GM12878 (cell line): ENCODE results near the gene CD82. TPM values are rescaled to one million over a fixed set of nuclear protein-coding genes. Genes with fewer than 3 reads are reported as not detected.

ENCODE experiments used
- CHD1 ChIP-seq: IDR thresholded peaks from 2 replicates; pipeline ENCODE4 v1.6.1; 2012; ENCODE audit warnings: low read depth, low read length, improper control_type of control experiment
- CHD4 ChIP-seq: fragments of 200-600 bp; sonication (generic); IDR thresholded peaks from 2 replicates; pipeline ENCODE4 v1.6.1; 2016; ENCODE audit warnings: mild to moderate bottlenecking
- CREB1 ChIP-seq: IDR thresholded peaks from 2 replicates; pipeline ENCODE4 v1.6.1; 2012; ENCODE audit warnings: low read depth, mild to moderate bottlenecking, inconsistent platforms
- NRF1 ChIP-seq: conservative IDR thresholded peaks from 2 replicates; pipeline ENCODE4 v1.6.1; 2011; ENCODE audit warnings: mild to moderate bottlenecking, low read depth, low read length, improper control_type of control experiment
- RB1 ChIP-seq: fragments of 450-650 bp; formaldehyde crosslinking; IDR thresholded peaks from 2 replicates; pipeline ENCODE4 v1.6.1; 2017; ENCODE audit warnings: mild to moderate bottlenecking, borderline replicate concordance
- TARDBP ChIP-seq: IDR thresholded peaks from 2 replicates; pipeline ENCODE4 v1.6.1; 2016; ENCODE audit warnings: borderline replicate concordance
- TBL1XR1 ChIP-seq: IDR thresholded peaks from 2 replicates; pipeline ENCODE4 v1.6.1; 2012; ENCODE audit warnings: low read depth, low read length, improper control_type of control experiment
- ZZZ3 ChIP-seq: IDR thresholded peaks from 2 replicates; pipeline ENCODE4 v1.6.1; 2011; ENCODE audit warnings: low read depth; ENCODE audit not compliant: control insufficient read depth, insufficient read length
- polyA plus RNA-seq, 11 experiments: library from polyadenylated mRNA; depleted of rRNA in 4 of 11; unstranded in 6 of 11; stranded (reverse) in 5 of 11; fragments of >200 nt; fragmentation: Nextera tagmentation in 4 of 11; fragmentation: Illumina TruSeq in 1 of 11; extraction: Ambion mirVana in 4 of 11; extraction: Trizol in 1 of 11; gene quantifications; 1 replicate in 1 of 11; 2 replicates in 10 of 11; pipeline versions ENCODE4 v1.2.1 to v1.2.3, GENCODE V29; 2011 to 2016; ENCODE audit warnings: inconsistent platforms in 2 of 11, missing spikeins in 2 of 11, low read depth in 1 of 11
- total RNA-seq, 4 experiments: library from RNA; depleted of rRNA in 3 of 4; stranded (reverse); fragments of >200 nt in 3 of 4; fragmentation: Illumina TruSeq in 1 of 4; extraction: Trizol in 1 of 4; gene quantifications; 2 replicates each; pipeline versions ENCODE4 v1.2.1 to v1.2.3, GENCODE V29; 2013 to 2021
- TF ChIP-seq, protein P1 (sequence below): fragments of 450-650 bp; IDR thresholded peaks from 2 replicates; pipeline ENCODE4 v1.6.1; 2017; ENCODE audit warnings: mild to moderate bottlenecking, moderate library complexity
- TF ChIP-seq, protein P2 (sequence below): IDR thresholded peaks from 2 replicates; pipeline ENCODE4 v1.6.1; 2012; ENCODE audit warnings: low read length, inconsistent platforms
- TF ChIP-seq, protein P3 (sequence below): fragments of 450-650 bp; IDR thresholded peaks from 2 replicates; pipeline ENCODE4 v1.6.1; 2018; ENCODE audit warnings: mild to moderate bottlenecking, low read depth, moderate library complexity; ENCODE audit not compliant: partially characterized antibody
- TF ChIP-seq, protein P4 (sequence below): fragments of 450-650 bp; formaldehyde crosslinking; IDR thresholded peaks from 2 replicates; pipeline ENCODE4 v1.5.0; 2022; ENCODE audit warnings: mild to moderate bottlenecking, missing genetic modification characterization
- TF ChIP-seq, protein P5 (sequence below): fragments of 450-650 bp; IDR thresholded peaks from 2 replicates; pipeline ENCODE4 v1.6.1; 2017; ENCODE audit warnings: borderline replicate concordance
- TF ChIP-seq, protein P6 (sequence below): IDR thresholded peaks from 2 replicates; pipeline ENCODE4 v1.6.1; 2011; ENCODE audit warnings: low read depth, mild to moderate bottlenecking, low read length, moderate library complexity, borderline replicate concordance; ENCODE audit errors: extremely low read depth

CD82 gene
- total and polyA plus RNA-seq, 10 of the 15 experiments (the other 5 are each of a cell fraction or from before 2014, with no cell fraction given): 5.2 to 180 (median 84.7) TPM

DNA sequence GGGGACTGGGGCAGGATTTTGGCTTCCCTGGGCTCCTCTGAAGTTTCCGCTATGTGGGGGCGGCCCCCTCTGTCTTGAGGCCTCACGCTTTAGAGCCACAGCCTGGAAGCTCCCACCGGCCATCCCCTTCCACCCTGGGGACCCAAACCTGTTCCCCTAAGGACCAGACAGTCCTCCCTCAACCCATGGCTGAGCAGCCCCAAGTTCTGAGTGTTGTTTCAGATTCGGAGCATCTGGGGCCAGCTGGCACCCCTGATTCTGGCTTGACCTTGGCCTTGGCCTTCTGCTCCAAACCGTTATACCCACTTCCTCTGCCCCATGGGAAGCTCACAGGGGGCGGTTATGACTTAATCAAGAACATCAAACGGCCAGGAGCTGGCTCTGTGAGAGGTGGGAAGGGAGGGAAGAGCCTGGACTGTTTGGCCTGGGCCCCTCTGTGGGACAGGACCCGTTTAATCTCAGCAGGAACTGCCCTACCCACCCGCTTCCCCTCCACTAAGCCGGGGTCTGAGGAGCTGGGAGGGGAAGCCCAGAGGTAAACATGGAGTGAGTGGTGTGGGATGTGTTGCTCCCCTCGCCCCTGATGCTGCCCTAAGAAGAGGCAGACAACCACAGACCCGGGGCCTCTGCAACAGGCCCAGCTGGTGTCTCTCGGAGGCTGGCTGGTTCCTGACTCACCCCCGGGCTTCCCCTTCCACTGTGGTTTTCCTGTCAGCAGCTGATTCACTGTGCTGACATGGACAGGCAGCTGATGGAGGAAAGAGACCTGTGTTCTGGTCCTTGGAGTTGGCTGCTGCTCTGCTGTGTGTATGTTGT lies 3.4 kb downstream of the CD82 start (continued):
- TF ChIP-seq, protein P1, sequence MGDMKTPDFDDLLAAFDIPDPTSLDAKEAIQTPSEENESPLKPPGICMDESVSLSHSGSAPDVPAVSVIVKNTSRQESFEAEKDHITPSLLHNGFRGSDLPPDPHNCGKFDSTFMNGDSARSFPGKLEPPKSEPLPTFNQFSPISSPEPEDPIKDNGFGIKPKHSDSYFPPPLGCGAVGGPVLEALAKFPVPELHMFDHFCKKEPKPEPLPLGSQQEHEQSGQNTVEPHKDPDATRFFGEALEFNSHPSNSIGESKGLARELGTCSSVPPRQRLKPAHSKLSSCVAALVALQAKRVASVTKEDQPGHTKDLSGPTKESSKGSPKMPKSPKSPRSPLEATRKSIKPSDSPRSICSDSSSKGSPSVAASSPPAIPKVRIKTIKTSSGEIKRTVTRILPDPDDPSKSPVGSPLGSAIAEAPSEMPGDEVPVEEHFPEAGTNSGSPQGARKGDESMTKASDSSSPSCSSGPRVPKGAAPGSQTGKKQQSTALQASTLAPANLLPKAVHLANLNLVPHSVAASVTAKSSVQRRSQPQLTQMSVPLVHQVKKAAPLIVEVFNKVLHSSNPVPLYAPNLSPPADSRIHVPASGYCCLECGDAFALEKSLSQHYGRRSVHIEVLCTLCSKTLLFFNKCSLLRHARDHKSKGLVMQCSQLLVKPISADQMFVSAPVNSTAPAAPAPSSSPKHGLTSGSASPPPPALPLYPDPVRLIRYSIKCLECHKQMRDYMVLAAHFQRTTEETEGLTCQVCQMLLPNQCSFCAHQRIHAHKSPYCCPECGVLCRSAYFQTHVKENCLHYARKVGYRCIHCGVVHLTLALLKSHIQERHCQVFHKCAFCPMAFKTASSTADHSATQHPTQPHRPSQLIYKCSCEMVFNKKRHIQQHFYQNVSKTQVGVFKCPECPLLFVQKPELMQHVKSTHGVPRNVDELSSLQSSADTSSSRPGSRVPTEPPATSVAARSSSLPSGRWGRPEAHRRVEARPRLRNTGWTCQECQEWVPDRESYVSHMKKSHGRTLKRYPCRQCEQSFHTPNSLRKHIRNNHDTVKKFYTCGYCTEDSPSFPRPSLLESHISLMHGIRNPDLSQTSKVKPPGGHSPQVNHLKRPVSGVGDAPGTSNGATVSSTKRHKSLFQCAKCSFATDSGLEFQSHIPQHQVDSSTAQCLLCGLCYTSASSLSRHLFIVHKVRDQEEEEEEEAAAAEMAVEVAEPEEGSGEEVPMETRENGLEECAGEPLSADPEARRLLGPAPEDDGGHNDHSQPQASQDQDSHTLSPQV: 0 out of 2 replicates have a peak, but pooled peaks have one; percentile 51
- TF ChIP-seq TARDBP (peak; percentile 72; the same call in 1 of the 2 replicates), CHD1 (0 out of 2 replicates have a peak, but pooled peaks have one; percentile 77), CHD4 (no peak), NRF1 (no peak), ZZZ3 (no peak), CREB1 (peak; percentile 67), RB1 (no peak), TBL1XR1 (peak; percentile 81; the same call in 1 of the 2 replicates)
- TF ChIP-seq, protein P2, sequence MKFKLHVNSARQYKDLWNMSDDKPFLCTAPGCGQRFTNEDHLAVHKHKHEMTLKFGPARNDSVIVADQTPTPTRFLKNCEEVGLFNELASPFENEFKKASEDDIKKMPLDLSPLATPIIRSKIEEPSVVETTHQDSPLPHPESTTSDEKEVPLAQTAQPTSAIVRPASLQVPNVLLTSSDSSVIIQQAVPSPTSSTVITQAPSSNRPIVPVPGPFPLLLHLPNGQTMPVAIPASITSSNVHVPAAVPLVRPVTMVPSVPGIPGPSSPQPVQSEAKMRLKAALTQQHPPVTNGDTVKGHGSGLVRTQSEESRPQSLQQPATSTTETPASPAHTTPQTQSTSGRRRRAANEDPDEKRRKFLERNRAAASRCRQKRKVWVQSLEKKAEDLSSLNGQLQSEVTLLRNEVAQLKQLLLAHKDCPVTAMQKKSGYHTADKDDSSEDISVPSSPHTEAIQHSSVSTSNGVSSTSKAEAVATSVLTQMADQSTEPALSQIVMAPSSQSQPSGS: peak; percentile 77
- TF ChIP-seq, protein P3, sequence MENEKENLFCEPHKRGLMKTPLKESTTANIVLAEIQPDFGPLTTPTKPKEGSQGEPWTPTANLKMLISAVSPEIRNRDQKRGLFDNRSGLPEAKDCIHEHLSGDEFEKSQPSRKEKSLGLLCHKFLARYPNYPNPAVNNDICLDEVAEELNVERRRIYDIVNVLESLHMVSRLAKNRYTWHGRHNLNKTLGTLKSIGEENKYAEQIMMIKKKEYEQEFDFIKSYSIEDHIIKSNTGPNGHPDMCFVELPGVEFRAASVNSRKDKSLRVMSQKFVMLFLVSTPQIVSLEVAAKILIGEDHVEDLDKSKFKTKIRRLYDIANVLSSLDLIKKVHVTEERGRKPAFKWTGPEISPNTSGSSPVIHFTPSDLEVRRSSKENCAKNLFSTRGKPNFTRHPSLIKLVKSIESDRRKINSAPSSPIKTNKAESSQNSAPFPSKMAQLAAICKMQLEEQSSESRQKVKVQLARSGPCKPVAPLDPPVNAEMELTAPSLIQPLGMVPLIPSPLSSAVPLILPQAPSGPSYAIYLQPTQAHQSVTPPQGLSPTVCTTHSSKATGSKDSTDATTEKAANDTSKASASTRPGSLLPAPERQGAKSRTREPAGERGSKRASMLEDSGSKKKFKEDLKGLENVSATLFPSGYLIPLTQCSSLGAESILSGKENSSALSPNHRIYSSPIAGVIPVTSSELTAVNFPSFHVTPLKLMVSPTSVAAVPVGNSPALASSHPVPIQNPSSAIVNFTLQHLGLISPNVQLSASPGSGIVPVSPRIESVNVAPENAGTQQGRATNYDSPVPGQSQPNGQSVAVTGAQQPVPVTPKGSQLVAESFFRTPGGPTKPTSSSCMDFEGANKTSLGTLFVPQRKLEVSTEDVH: no peak
- TF ChIP-seq, protein P4, sequence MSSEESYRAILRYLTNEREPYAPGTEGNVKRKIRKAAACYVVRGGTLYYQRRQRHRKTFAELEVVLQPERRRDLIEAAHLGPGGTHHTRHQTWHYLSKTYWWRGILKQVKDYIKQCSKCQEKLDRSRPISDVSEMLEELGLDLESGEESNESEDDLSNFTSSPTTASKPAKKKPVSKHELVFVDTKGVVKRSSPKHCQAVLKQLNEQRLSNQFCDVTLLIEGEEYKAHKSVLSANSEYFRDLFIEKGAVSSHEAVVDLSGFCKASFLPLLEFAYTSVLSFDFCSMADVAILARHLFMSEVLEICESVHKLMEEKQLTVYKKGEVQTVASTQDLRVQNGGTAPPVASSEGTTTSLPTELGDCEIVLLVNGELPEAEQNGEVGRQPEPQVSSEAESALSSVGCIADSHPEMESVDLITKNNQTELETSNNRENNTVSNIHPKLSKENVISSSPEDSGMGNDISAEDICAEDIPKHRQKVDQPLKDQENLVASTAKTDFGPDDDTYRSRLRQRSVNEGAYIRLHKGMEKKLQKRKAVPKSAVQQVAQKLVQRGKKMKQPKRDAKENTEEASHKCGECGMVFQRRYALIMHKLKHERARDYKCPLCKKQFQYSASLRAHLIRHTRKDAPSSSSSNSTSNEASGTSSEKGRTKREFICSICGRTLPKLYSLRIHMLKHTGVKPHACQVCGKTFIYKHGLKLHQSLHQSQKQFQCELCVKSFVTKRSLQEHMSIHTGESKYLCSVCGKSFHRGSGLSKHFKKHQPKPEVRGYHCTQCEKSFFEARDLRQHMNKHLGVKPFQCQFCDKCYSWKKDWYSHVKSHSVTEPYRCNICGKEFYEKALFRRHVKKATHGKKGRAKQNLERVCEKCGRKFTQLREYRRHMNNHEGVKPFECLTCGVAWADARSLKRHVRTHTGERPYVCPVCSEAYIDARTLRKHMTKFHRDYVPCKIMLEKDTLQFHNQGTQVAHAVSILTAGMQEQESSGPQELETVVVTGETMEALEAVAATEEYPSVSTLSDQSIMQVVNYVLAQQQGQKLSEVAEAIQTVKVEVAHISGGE (CRISPR knock-in tag): no peak
- TF ChIP-seq, protein P5, sequence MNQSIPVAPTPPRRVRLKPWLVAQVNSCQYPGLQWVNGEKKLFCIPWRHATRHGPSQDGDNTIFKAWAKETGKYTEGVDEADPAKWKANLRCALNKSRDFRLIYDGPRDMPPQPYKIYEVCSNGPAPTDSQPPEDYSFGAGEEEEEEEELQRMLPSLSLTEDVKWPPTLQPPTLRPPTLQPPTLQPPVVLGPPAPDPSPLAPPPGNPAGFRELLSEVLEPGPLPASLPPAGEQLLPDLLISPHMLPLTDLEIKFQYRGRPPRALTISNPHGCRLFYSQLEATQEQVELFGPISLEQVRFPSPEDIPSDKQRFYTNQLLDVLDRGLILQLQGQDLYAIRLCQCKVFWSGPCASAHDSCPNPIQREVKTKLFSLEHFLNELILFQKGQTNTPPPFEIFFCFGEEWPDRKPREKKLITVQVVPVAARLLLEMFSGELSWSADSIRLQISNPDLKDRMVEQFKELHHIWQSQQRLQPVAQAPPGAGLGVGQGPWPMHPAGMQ: no peak
- TF ChIP-seq, protein P6, sequence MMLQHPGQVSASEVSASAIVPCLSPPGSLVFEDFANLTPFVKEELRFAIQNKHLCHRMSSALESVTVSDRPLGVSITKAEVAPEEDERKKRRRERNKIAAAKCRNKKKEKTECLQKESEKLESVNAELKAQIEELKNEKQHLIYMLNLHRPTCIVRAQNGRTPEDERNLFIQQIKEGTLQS: no peak
